OCI-LY1 (cell line): ENCODE measurements around the gene FBXO2.

Experiments used
- H2AFZ ChIP-seq: fragments of 200-600 bp; sonication (generic), shearing (Covaris generic); 2 replicates; pipeline ENCODE4 v1.6.0; 2014; ENCODE audit warnings: antibody characterized with exemption, mild to moderate bottlenecking, low read length
- H3F3A ChIP-seq: fragments of 200-600 bp; sonication (generic), shearing (Covaris generic); 2 replicates; pipeline ENCODE4 v1.6.0; 2014; ENCODE audit warnings: mild to moderate bottlenecking, antibody characterized with exemption, low read length, moderate library complexity; ENCODE audit not compliant: insufficient read depth
- H3K27ac ChIP-seq: fragments of 200-600 bp; sonication (generic); 2 replicates; pipeline ENCODE4 v1.5.1; 2014; ENCODE audit warnings: low read length, mixed run types, mild to moderate bottlenecking, low read depth; ENCODE audit not compliant: poor library complexity, severe bottlenecking
- H3K27me3 ChIP-seq: fragments of 200-600 bp; sonication (generic); 2 replicates; pipeline ENCODE4 v1.6.0; 2014; ENCODE audit warnings: antibody characterized with exemption, mild to moderate bottlenecking, low read length, moderate library complexity; ENCODE audit not compliant: insufficient read depth
- H3K36me3 ChIP-seq: fragments of 200-600 bp; sonication (generic); 2 replicates; pipeline ENCODE4 v1.6.1; 2014; ENCODE audit warnings: mild to moderate bottlenecking, antibody characterized with exemption, low read length, moderate library complexity, mixed read lengths; ENCODE audit not compliant: insufficient read depth
- H3K4me1 ChIP-seq: fragments of 200-600 bp; sonication (generic); 2 replicates; pipeline ENCODE4 v1.5.1; 2014; ENCODE audit warnings: mild to moderate bottlenecking, low read length, moderate library complexity; ENCODE audit not compliant: insufficient read depth, severe bottlenecking
- H3K4me2 ChIP-seq: fragments of 200-600 bp; sonication (generic), shearing (Covaris generic); 2 replicates; pipeline ENCODE4 v1.6.1; 2014; ENCODE audit warnings: low read length
- H3K4me3 ChIP-seq: fragments of 200-600 bp; sonication (generic); 2 replicates; pipeline ENCODE4 v1.5.1; 2014; ENCODE audit warnings: low read length, low read depth, mild to moderate bottlenecking, mixed read lengths; ENCODE audit not compliant: poor library complexity, severe bottlenecking
- H3K79me2 ChIP-seq: fragments of 200-600 bp; shearing (Covaris generic); 2 replicates; pipeline ENCODE4 v1.6.1; 2016; ENCODE audit warnings: mixed run types, low read length, mixed read lengths; ENCODE audit not compliant: insufficient read depth
- H3K9ac ChIP-seq: fragments of 200-600 bp; sonication (generic), shearing (Covaris generic); 2 replicates; pipeline ENCODE4 v1.6.1; 2014; ENCODE audit warnings: mild to moderate bottlenecking, low read length, mixed read lengths
- H3K9me2 ChIP-seq: fragments of 200-600 bp; sonication (generic), shearing (Covaris generic); 2 replicates; pipeline ENCODE4 v1.6.1; 2014; ENCODE audit warnings: low read depth, mild to moderate bottlenecking, low read length, mixed read lengths
- H3K9me3 ChIP-seq: fragments of 200-600 bp; shearing (Covaris generic); 2 replicates; pipeline ENCODE4 v1.6.1; 2014; ENCODE audit warnings: low read length, mixed read lengths
- H4K20me1 ChIP-seq: fragments of 200-600 bp; sonication (generic), shearing (Covaris generic); 2 replicates; pipeline ENCODE4 v1.6.0; 2016; ENCODE audit warnings: mild to moderate bottlenecking, low read length; ENCODE audit not compliant: insufficient read depth
- CTCF ChIP-seq: fragments of 200-600 bp; sonication (generic), shearing (Covaris generic); IDR thresholded peaks from 2 replicates; pipeline ENCODE4 v1.5.1; 2017; ENCODE audit warnings: mild to moderate bottlenecking, antibody characterized with exemption, low read length, moderate library complexity, mixed read lengths
- EZH2 ChIP-seq: fragments of 200-600 bp; sonication (generic), shearing (Covaris generic); IDR thresholded peaks from 2 replicates; pipeline ENCODE4 v1.8.0; 2017; ENCODE audit warnings: borderline replicate concordance, mixed run types, mild to moderate bottlenecking, antibody characterized with exemption, low read length, moderate library complexity, mixed read lengths

Gene FBXO2

GRCh38 chr1:11661103-11661502, 6.9 kb upstream of the FBXO2 start:
- no peaks in the 10 kb centered on the region for H3K79me2 ChIP-seq
- no peak overlapping the region for H3K4me2 ChIP-seq
- no peak overlapping the region for H3K4me3 ChIP-seq
- no peaks in the 10 kb centered on the region for H3F3A ChIP-seq
- no peaks in the 10 kb centered on the region for H3K27me3 ChIP-seq
- H4K20me1 ChIP-seq = no peaks in the 10 kb centered on the region
- no peaks in the 10 kb centered on the region for H3K9me2 ChIP-seq
- no peaks in the 10 kb centered on the region for H3K9me3 ChIP-seq
- no peak overlapping the region for H3K27ac ChIP-seq
- H3K9ac ChIP-seq = no peak overlapping the region
- H3K4me1 ChIP-seq = peaks cover 5% of the 10 kb centered on the region
- TF ChIP-seq CTCF = no peak
- no peak for TF ChIP-seq EZH2
- no peak overlapping the region for H2AFZ ChIP-seq
- H3K36me3 ChIP-seq = peaks cover 17% of the 10 kb centered on the region

GRCh38 chr1:11659748-11660147, 5.5 kb upstream of the FBXO2 start:
- no peaks in the 10 kb centered on the region for H3K9me3 ChIP-seq
- peaks cover 17% of the 10 kb centered on the region for H3K36me3 ChIP-seq
- TF ChIP-seq CTCF (no peak), EZH2 (no peak)
- no peak overlapping the region for H3K4me2 ChIP-seq
- no peak overlapping the region for H3K4me3 ChIP-seq
- H2AFZ ChIP-seq = no peak overlapping the region
- H3K9me2 ChIP-seq = no peaks in the 10 kb centered on the region
- H3K27me3 ChIP-seq = no peaks in the 10 kb centered on the region
- H3K27ac ChIP-seq = no peak overlapping the region
- no peak overlapping the region for H3K9ac ChIP-seq
- no peaks in the 10 kb centered on the region for H3F3A ChIP-seq
- no peaks in the 10 kb centered on the region for H4K20me1 ChIP-seq
- H3K4me1 ChIP-seq = peaks cover 14% of the 10 kb centered on the region
- no peaks in the 10 kb centered on the region for H3K79me2 ChIP-seq

- no peak overlapping the region for H3K27ac ChIP-seq
- TF ChIP-seq EZH2 (no peak), CTCF (no peak)
- no peaks in the 10 kb centered on the region for H3F3A ChIP-seq
- no peak overlapping the region for H3K9ac ChIP-seq
- no peak overlapping the region for H3K4me2 ChIP-seq
- no peaks in the 10 kb centered on the region for H3K9me3 ChIP-seq
- no peak overlapping the region for H2AFZ ChIP-seq
- H3K79me2 ChIP-seq = no peaks in the 10 kb centered on the region
- H4K20me1 ChIP-seq = no peaks in the 10 kb centered on the region
- peaks cover 10% of the 10 kb centered on the region for H3K4me1 ChIP-seq
- no peaks in the 10 kb centered on the region for H3K27me3 ChIP-seq
- H3K36me3 ChIP-seq = peaks cover 17% of the 10 kb centered on the region
- no peaks in the 10 kb centered on the region for H3K9me2 ChIP-seq
- no peak overlapping the region for H3K4me3 ChIP-seq
Measured at GRCh38 chr1:11658542-11658941, 4.3 kb upstream of the FBXO2 start.
